Progenitor cell of endocrine pancreas (in vitro differentiated cells): Measurements from ENCODE around the gene EIF4G2. TPM values are rescaled to one million over a fixed set of nuclear protein-coding genes. Genes with fewer than 3 reads are reported as not detected.

ENCODE experiments used
- DNase-seq: peaks from one replicate; pipeline ENCODE4 v3.0.0; 2021; ENCODE audit warnings: low spot score; ENCODE audit not compliant: unreplicated experiment
- H3K27ac Mint-ChIP-seq: 2 replicates; pipeline ENCODE4 v1.8.0; 2021; ENCODE audit warnings: mild to moderate bottlenecking, moderate library complexity, mixed read lengths
- H3K27me3 Mint-ChIP-seq: 2 replicates; pipeline ENCODE4 v1.8.0; 2021; ENCODE audit warnings: mixed read lengths
- H3K36me3 Mint-ChIP-seq: 2 replicates; pipeline ENCODE4 v1.8.0; 2022; ENCODE audit warnings: mixed read lengths; ENCODE audit not compliant: insufficient read depth
- H3K4me1 Mint-ChIP-seq: 2 replicates; pipeline ENCODE4 v1.8.0; 2021; ENCODE audit warnings: low read depth, mixed read lengths
- H3K4me3 Mint-ChIP-seq: 2 replicates; pipeline ENCODE4 v1.8.0; 2021; ENCODE audit warnings: low read depth, mild to moderate bottlenecking, moderate library complexity, mixed read lengths
- H3K9me3 Mint-ChIP-seq: 2 replicates; pipeline ENCODE4 v1.8.0; 2021; ENCODE audit warnings: low read depth, mixed read lengths
- CTCF ChIP-seq: fragments of 200-600 bp; sonication (generic); IDR thresholded peaks from one replicate; pipeline ENCODE4 v1.5.0; 2021; ENCODE audit warnings: antibody characterized with exemption, mild to moderate bottlenecking; ENCODE audit not compliant: unreplicated experiment
- total RNA-seq: library from RNA; stranded (reverse); gene quantifications from 2 replicates; pipeline ENCODE4 v1.2.1, GENCODE V29; 2021

Gene EIF4G2
- total RNA-seq, 1 donor from 2014 or later, result 1,076 TPM

GRCh38 chr11:10855295-10855694, 46.6 kb upstream of the EIF4G2 start:
- Mint-ChIP-seq H3K4me3 (no peak overlapping the region), H3K4me1 (peaks cover 19% of the 10 kb centered on the region), H3K9me3 (no peaks in the 10 kb centered on the region), H3K36me3 (peaks cover 21% of the 10 kb centered on the region), H3K27me3 (no peaks in the 10 kb centered on the region), H3K27ac (no peak overlapping the region)
- no peak for DNase-seq
- TF ChIP-seq CTCF, result no peak

GRCh38 chr11:10847960-10848860, 39.5 kb upstream of the EIF4G2 start:
- Mint-ChIP-seq H3K27ac (no peak overlapping the region), H3K27me3 (no peaks in the 10 kb centered on the region), H3K4me3 (no peak overlapping the region), H3K36me3 (peaks cover 12% of the 10 kb centered on the region), H3K9me3 (no peaks in the 10 kb centered on the region), H3K4me1 (no peaks in the 10 kb centered on the region)
- no peak for TF ChIP-seq CTCF
- no peak for DNase-seq

- H3K4me1 Mint-ChIP-seq, result peaks cover 3% of the 10 kb centered on the region
- no peaks in the 10 kb centered on the region for H3K9me3 Mint-ChIP-seq
- H3K36me3 Mint-ChIP-seq, result peaks cover 5% of the 10 kb centered on the region
- H3K27me3 Mint-ChIP-seq, result no peaks in the 10 kb centered on the region
- DNase-seq, result no peak
- no peak overlapping the region for H3K4me3 Mint-ChIP-seq
- TF ChIP-seq CTCF, result no peak
- no peak overlapping the region for H3K27ac Mint-ChIP-seq
These were observed 37.9 kb upstream of the EIF4G2 start for GRCh38 chr11:10846660-10847059.

DNA sequence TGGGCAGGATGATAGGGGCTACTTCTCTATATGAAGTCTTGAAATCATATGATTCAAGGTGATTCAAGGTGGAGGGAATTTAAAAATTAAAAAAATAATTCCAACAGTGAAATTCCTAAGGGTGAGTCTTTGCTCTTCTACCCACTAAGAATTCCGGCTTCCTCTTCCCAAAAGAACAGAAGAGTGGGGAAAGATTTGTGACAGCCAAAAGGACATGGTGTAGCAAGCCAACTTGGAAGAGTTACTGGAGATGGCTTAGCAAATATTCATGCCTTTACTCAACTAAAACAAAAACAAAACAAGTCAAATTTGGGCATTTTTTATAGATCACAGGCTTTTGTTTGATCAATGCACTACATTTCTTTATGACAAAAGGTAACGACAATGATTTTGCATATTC, 36.9 kb upstream of the EIF4G2 start:
- no peak for TF ChIP-seq CTCF
- no peak overlapping the region for H3K27ac Mint-ChIP-seq
- H3K27me3 Mint-ChIP-seq, result no peaks in the 10 kb centered on the region
- no peak for DNase-seq
- peaks cover 5% of the 10 kb centered on the region for H3K36me3 Mint-ChIP-seq
- H3K9me3 Mint-ChIP-seq, result no peaks in the 10 kb centered on the region
- H3K4me1 Mint-ChIP-seq, result peaks cover 3% of the 10 kb centered on the region
- no peak overlapping the region for H3K4me3 Mint-ChIP-seq

GRCh38 chr11:10844796-10845195, 36.1 kb upstream of the EIF4G2 start:
- Mint-ChIP-seq H3K36me3 (peaks cover 3% of the 10 kb centered on the region), H3K4me3 (no peak overlapping the region), H3K4me1 (peaks cover 3% of the 10 kb centered on the region), H3K9me3 (no peaks in the 10 kb centered on the region), H3K27me3 (no peaks in the 10 kb centered on the region), H3K27ac (no peak overlapping the region)
- TF ChIP-seq CTCF, result no peak
- DNase-seq, result no peak
